ENCODE results near the gene PA2G4.
A peak's percentile ranks its signal among the peaks of the same experiment; 100 is the strongest.

DNA sequence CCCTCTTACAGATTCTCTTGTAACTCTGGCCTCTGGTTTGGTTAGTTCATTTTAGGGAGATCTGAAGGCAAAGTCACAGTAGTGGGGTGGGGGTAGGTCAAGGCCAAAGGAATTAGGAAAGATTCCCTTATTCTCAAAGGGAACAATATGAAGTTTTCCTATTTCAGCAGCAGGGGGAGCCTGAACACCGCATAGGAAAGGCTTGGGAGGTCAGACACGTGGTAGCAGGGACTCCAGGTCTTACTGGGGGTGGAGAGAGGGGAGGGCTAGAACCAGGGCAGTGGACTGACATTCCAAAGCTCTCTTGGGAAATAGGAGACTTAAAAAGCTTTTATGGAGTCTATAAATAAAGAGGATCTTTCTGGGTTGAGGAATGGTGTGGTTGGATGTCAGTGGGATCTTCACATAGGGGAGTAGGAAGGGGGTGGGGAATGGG, 15.0 kb downstream of the PA2G4 start:
- no peak for TF ChIP-seq EZH2 (IDR thresholded peaks at IDR 0.05; ENCODE audit: low read length, missing control alignments)
- TF ChIP-seq, protein P1, sequence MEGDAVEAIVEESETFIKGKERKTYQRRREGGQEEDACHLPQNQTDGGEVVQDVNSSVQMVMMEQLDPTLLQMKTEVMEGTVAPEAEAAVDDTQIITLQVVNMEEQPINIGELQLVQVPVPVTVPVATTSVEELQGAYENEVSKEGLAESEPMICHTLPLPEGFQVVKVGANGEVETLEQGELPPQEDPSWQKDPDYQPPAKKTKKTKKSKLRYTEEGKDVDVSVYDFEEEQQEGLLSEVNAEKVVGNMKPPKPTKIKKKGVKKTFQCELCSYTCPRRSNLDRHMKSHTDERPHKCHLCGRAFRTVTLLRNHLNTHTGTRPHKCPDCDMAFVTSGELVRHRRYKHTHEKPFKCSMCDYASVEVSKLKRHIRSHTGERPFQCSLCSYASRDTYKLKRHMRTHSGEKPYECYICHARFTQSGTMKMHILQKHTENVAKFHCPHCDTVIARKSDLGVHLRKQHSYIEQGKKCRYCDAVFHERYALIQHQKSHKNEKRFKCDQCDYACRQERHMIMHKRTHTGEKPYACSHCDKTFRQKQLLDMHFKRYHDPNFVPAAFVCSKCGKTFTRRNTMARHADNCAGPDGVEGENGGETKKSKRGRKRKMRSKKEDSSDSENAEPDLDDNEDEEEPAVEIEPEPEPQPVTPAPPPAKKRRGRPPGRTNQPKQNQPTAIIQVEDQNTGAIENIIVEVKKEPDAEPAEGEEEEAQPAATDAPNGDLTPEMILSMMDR (conservative IDR thresholded peaks at IDR 0.05 in 1 of 2, IDR thresholded peaks at IDR 0.05 in 1 of 2; ENCODE audit: low read depth in 1 of 2, low read length in 2 of 2): peak; percentile 74 to 79
